ENCODE results near the gene HABP2. TPM values are rescaled to one million over a fixed set of nuclear protein-coding genes. Genes with fewer than 3 reads are reported as not detected.

Gene HABP2
- total RNA-seq, 4 donors from 2014 or later = not detected

DNA sequence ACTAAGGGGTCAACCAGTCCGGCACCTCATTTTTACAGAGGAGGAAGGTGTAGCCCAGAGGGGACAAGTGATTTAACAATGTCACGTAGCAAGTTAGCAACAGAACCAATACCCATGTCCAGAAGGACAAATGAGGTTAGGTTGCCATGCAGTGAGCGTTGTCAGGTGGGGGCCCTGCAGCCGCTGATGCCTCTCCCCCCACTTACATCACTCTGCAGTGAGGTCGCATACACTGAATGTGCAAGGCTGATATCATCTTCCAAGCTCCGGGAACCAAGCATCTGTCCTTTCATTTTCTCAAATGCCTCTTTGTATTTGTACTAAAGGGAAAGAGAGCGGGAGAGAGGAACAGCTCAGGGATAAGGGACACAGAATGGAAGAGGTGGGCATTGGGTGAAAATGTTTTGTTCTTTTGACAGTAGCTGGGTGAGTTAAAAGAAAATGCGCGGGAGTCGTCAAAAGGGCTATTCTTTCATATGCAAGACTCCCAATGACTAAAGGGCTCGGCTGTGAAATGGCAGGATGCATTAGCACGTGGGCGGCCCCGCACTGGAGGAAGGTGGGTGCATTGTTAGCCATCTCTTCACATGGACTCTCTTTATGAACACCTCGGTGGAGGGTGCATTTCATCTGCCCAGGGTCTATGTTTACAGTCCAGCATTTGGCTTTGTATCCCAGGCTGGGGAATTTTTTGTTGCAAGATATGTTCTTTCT is 61.3 kb downstream of the HABP2 start:
- Histone ChIP-seq H3K36me3 (no peaks in the 10 kb centered on the region), H3K9me3 (no peaks in the 10 kb centered on the region), H3K27ac (no peak overlapping the region), H3K4me3 (no peak overlapping the region), H3K27me3 (peaks cover 28% of the 10 kb centered on the region), H3K4me1 (peaks cover 0 to 23% (median 3%) of the 10 kb centered on the region in 3 donors)
- WGBS, 2 donors (ENCODE audit: low coverage in 1 of 2) = 59 to 65% methylated on average over 8 to 13 of the region's 15 CpGs
- TF ChIP-seq, protein P1, sequence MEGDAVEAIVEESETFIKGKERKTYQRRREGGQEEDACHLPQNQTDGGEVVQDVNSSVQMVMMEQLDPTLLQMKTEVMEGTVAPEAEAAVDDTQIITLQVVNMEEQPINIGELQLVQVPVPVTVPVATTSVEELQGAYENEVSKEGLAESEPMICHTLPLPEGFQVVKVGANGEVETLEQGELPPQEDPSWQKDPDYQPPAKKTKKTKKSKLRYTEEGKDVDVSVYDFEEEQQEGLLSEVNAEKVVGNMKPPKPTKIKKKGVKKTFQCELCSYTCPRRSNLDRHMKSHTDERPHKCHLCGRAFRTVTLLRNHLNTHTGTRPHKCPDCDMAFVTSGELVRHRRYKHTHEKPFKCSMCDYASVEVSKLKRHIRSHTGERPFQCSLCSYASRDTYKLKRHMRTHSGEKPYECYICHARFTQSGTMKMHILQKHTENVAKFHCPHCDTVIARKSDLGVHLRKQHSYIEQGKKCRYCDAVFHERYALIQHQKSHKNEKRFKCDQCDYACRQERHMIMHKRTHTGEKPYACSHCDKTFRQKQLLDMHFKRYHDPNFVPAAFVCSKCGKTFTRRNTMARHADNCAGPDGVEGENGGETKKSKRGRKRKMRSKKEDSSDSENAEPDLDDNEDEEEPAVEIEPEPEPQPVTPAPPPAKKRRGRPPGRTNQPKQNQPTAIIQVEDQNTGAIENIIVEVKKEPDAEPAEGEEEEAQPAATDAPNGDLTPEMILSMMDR (IDR thresholded peaks at IDR 0.05) = no peak
- no peak for TF ChIP-seq POLR2A (IDR thresholded peaks at IDR 0.05)
- TF ChIP-seq POLR2AphosphoS5 (IDR thresholded peaks at IDR 0.05) = no peak
- no peak for TF ChIP-seq EP300 (IDR thresholded peaks at IDR 0.05)
- ATAC-seq = no peak

DNA sequence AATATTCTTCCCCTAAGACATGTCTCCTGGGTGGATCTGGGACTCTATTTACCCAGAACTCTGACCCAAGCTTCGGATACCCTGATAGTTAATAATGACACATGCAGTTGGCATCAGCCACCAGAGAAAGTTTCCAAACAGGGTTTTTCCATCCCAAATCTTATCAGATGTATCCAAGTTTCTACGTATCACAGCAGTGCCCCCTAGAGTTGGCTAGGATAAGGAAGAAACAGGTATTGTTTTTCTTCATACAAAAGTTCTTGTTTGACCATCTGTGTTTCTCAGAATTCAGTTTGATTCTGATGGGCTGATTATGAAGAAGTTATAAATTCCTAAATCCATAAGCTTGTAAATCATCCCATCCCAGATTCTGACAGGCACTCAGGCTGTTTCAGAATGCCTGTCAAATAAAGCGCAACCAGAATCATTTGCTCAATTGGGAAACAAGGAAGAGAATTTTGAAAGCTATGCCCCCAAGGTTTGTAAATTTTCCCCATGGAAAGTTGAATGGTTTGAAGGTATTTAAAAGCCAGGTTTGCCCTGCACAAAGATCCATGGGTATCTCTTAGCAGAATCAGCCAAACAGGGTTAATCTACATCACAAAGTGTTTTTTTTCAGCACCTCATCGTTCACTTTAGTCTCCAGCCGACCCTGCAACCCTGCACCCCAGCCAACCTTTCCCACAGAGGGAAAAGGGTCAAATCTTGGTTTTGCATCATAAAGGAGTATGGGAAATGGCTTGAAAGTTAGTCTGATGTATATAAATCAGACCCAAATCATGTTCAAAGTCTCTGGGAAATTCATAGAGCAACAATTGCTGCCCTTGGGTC is 63.6 kb downstream of the HABP2 start:
- no peaks in the 10 kb centered on the region for H3K36me3 ChIP-seq
- no peaks in the 10 kb centered on the region for H3K9me3 ChIP-seq
- no peak overlapping the region for H3K27ac ChIP-seq
- H3K27me3 ChIP-seq = peaks cover 43% of the 10 kb centered on the region
- TF ChIP-seq EP300 (IDR thresholded peaks at IDR 0.05) (no peak), POLR2A (IDR thresholded peaks at IDR 0.05) (no peak), POLR2AphosphoS5 (IDR thresholded peaks at IDR 0.05) (no peak)
- TF ChIP-seq, protein P1 (IDR thresholded peaks at IDR 0.05) = peak in 1 of 4 experiments; percentile 36
- peaks cover 0 to 11% (median 0%) of the 10 kb centered on the region in 3 donors for H3K4me1 ChIP-seq
- no peak overlapping the region for H3K4me3 ChIP-seq
- no peak for ATAC-seq
- 22 to 24% methylated on average over 3 to 5 of the region's 5 CpGs for WGBS, 2 donors (ENCODE audit: low coverage in 1 of 2)

DNA sequence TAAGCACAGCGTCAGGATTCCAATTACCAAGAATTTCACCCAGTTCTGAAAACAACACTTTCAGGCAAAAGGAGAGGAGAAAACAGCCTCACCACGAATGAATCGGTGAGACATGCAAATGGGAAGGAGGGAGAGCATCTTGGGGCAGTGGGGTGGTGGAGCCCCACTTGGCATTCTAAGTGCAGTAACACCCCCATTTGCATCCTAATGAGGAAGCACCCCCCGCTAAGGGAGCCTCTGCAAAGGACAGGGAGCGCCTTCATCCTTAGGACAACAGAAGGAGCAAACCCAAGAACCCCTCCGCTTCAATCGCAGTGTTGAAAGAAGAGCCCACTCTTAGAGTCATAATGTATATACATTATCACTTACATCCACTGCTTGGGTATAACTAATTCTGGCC is 64.2 kb downstream of the HABP2 start:
- H3K9me3 ChIP-seq = no peaks in the 10 kb centered on the region
- H3K4me3 ChIP-seq = no peak overlapping the region
- peaks cover 0 to 5% (median 0%) of the 10 kb centered on the region in 3 donors for H3K4me1 ChIP-seq
- H3K36me3 ChIP-seq = no peaks in the 10 kb centered on the region
- peaks cover 43% of the 10 kb centered on the region for H3K27me3 ChIP-seq
- ATAC-seq = no peak
- WGBS, 2 donors (ENCODE audit: low coverage in 1 of 2) = 17 to 27% methylated on average over 5 to 7 of the region's 7 CpGs
- H3K27ac ChIP-seq = no peak overlapping the region
- TF ChIP-seq POLR2A (IDR thresholded peaks at IDR 0.05) (no peak), EP300 (IDR thresholded peaks at IDR 0.05) (no peak), POLR2AphosphoS5 (IDR thresholded peaks at IDR 0.05) (no peak)
- TF ChIP-seq, protein P1 (IDR thresholded peaks at IDR 0.05) = no peak

DNA sequence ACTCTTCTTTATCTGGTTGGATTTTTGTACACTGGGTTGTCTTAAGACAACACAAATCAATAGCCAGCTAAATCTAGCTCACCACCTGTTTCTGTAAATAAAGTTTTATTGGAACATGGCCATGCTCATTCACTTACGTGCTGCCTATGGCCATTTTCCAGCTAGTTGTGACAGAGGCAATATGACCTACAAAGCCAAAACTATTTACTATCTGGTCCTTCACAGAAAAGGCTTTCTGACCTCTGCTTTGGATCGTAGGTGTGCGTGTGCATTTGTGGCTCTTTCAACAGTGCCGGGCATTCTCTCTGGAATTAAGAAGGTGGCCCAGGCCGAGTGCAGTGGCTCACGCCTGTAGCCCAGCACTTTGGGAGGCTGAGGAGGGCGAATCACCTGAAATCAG is 65.5 kb downstream of the HABP2 start:
- peaks cover 43% of the 10 kb centered on the region for H3K27me3 ChIP-seq
- H3K36me3 ChIP-seq = no peaks in the 10 kb centered on the region
- H3K27ac ChIP-seq = no peak overlapping the region
- WGBS, 2 donors (ENCODE audit: low coverage in 1 of 2) = 50 to 66% methylated on average over 1 to 2 of the region's 7 CpGs
- no peak overlapping the region for H3K4me3 ChIP-seq
- no peak for TF ChIP-seq POLR2A (IDR thresholded peaks at IDR 0.05)
- no peak for TF ChIP-seq EP300 (IDR thresholded peaks at IDR 0.05)
- TF ChIP-seq, protein P1 (IDR thresholded peaks at IDR 0.05) = no peak
- TF ChIP-seq POLR2AphosphoS5 (IDR thresholded peaks at IDR 0.05) = no peak
- no peaks in the 10 kb centered on the region for H3K4me1 ChIP-seq
- ATAC-seq = no peak
- H3K9me3 ChIP-seq = no peaks in the 10 kb centered on the region

All from gastroesophageal sphincter (tissue), 4 donors.